ENCODE results near the gene CPLX3. TPM values are rescaled to one million over a fixed set of nuclear protein-coding genes. Genes with fewer than 3 reads are reported as not detected.

CPLX3 gene
- total RNA-seq, 1 donor from 2014 or later = not detected

GRCh38 chr15:74780523-74781430, 45.6 kb upstream of the CPLX3 start:
- no peak for TF ChIP-seq CTCF (IDR thresholded peaks at IDR 0.05)
- no peak for DNase-seq (ENCODE audit: low spot score in 2 of 2)
- H3K4me3 ChIP-seq = peak overlapping the region; percentile 89 to 95
- no peaks in the 10 kb centered on the region for H3K27me3 ChIP-seq
- H3K27ac ChIP-seq = no peak overlapping the region
- H3K9me3 ChIP-seq = no peaks in the 10 kb centered on the region
- intact Hi-C loops (cut with DNase I) = loop anchor here (5.0 kb wide), 2 partner anchors 157 to 238 kb away; partner anchors contain the start of genes ARID3B and COX5A
- peaks cover 19 to 33% of the 10 kb centered on the region in 2 donors for H3K4me1 ChIP-seq
- H3K36me3 ChIP-seq = no peaks in the 10 kb centered on the region

- no peaks in the 10 kb centered on the region for H3K27me3 ChIP-seq
- TF ChIP-seq CTCF (IDR thresholded peaks at IDR 0.05) = peak; percentile 37 to 88 (median 52)
- peak within 1 kb of the TSS; percentile 89 to 95 for H3K4me3 ChIP-seq
- peak in 1 of 2 donors; percentile 80 for DNase-seq (ENCODE audit: low spot score in 2 of 2)
- no peaks in the 10 kb centered on the region for H3K9me3 ChIP-seq
- no peaks in the 10 kb centered on the region for H3K36me3 ChIP-seq
- H3K27ac ChIP-seq = peak within 1 kb of the TSS; percentile 76 to 78
- intact Hi-C loops (cut with DNase I) = loop anchor here (1.0 to 5.0 kb wide), 4 partner anchors 19 to 239 kb away; partner anchors contain the start of genes ARID3B and COX5A
- peaks cover 24 to 39% of the 10 kb centered on the region in 2 donors for H3K4me1 ChIP-seq
Measured at GRCh38 chr15:74781431-74782258, 44.8 kb upstream of the CPLX3 start, which contains the start of gene CSK. TSS of gene CSK (plus strand) at chr15:74782080. CDS start at chr15:74798298, 16,218 bp downstream.

GRCh38 chr15:74782259-74783071, 44.0 kb upstream of the CPLX3 start:
- TF ChIP-seq CTCF (IDR thresholded peaks at IDR 0.05) = no peak
- no peak for DNase-seq (ENCODE audit: low spot score in 2 of 2)
- peaks cover 27 to 48% of the 10 kb centered on the region in 2 donors for H3K4me1 ChIP-seq
- H3K27ac ChIP-seq = peak overlapping the region; percentile 76 to 78
- intact Hi-C loops (cut with DNase I) = loop anchor here (1.0 to 5.0 kb wide), 4 partner anchors 18 to 240 kb away; partner anchors contain the start of genes ARID3B and COX5A
- H3K4me3 ChIP-seq = peak overlapping the region; percentile 89 to 95
- H3K9me3 ChIP-seq = no peaks in the 10 kb centered on the region
- no peaks in the 10 kb centered on the region for H3K27me3 ChIP-seq
- no peaks in the 10 kb centered on the region for H3K36me3 ChIP-seq

GRCh38 chr15:74783072-74783807, 43.2 kb upstream of the CPLX3 start:
- Histone ChIP-seq H3K4me1 (peaks cover 27 to 53% of the 10 kb centered on the region in 2 donors), H3K9me3 (no peaks in the 10 kb centered on the region), H3K36me3 (no peaks in the 10 kb centered on the region), H3K27ac (peak overlapping the region; percentile 76 to 78), H3K4me3 (peak overlapping the region; percentile 89 to 95), H3K27me3 (no peaks in the 10 kb centered on the region)
- DNase-seq (ENCODE audit: low spot score in 2 of 2) = no peak
- TF ChIP-seq CTCF (IDR thresholded peaks at IDR 0.05) = no peak
- intact Hi-C loops (cut with DNase I) = loop anchor here (5.0 kb wide), 2 partner anchors 154 to 241 kb away; partner anchors contain the start of genes ARID3B and COX5A
